ENCODE measurements around the gene TMEM80. TPM values are rescaled to one million over a fixed set of nuclear protein-coding genes. Genes with fewer than 3 reads are reported as not detected.
"Not testable (repeated sequence)": the region's sequence is repeated elsewhere in the genome, so short reads cannot be mapped to it uniquely, and the experiment has no call there.

TMEM80 gene
- total and polyA plus RNA-seq, 7 experiments from 2014 or later: 26.2 to 44.3 (median 37.8) TPM

DNA sequence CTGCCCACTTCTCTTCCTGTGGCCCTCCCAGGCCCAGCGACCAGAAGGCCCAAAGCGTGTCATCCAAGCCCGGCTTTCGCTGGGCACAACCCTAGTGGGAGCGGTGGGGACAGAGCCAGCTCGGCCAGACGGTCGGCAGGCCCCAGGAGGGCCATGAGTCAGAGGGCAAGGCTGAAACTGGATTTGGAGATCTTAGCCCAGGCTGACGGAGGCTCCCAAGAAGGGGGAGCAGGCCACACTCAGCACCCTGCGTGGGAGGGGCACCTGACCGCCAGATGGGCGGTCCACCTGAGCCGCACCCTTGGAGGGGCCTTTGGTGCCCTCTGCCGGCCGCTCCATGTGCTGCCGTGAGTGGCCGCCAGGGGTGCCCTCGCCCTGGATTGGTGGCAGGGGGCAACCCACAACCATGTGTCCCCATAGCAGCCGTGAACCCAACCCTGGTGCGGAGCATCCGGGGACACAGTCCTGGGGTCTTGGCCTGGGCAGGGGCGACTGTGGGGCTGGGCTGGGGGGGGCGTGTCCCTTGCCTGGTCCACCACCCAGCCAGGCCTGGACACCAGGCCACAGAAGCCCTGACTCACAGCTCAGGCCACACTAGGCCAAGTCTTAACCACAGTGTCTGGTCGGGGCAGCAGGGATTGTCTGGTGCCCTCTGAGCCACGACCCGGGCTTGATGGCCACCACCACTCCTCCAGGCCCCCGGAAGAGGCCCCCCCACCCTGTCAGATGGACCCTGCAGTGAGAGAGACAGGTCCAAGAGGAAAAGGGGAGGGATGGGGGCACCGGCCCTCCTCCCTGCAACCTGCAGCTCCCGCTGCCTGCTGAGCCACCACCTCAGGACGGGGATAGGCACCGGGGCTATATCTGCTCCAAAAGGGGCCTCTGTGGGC, 32.5 kb downstream of the TMEM80 start:
- no peaks in the 10 kb centered on the region for H3K36me3 ChIP-seq (ENCODE audit: control insufficient read depth in 2 of 3, insufficient read depth in 3 of 3, low read length in 3 of 3)
- Mint-ChIP-seq H3K27ac (no peak overlapping the region), H3K4me1 (peaks cover 4 to 11% (median 8%) of the 10 kb centered on the region in 7 donors), H3K36me3 (no peaks in the 10 kb centered on the region), H3K27me3 (peaks cover 0 to 8% (median 4%) of the 10 kb centered on the region in 5 donors), H3K9me3 (peaks cover 0 to 2% (median 0%) of the 10 kb centered on the region in 11 donors), H3K4me3 (no peak overlapping the region)
- intact Hi-C loops (cut with micrococcal nuclease): loop anchor here (1.0 to 10.0 kb wide), 7 partner anchors 19 to 324 kb away; partner anchors contain the start of genes SLC25A22 (in 2 of the 2), PTDSS2 (in 1 of the 2) and TALDO1 (in 1 of the 2)
- CTCF ChIA-PET: interaction anchor here (3.0 to 3.6 kb wide), 2 partner anchors 32 to 172 kb away, joined by 16 to 28 read pairs; partner anchors contain the start of genes DEAF1 and TMEM80
- DNase-seq (peak; percentile 52 to 86 (median 71)), ATAC-seq (peak; percentile 93)
- no peaks in the 10 kb centered on the region for H3K9me3 ChIP-seq (ENCODE audit: control insufficient read depth in 2 of 3, low read length in 3 of 3)
- H3K4me1 ChIP-seq (ENCODE audit: control insufficient read depth in 2 of 2, insufficient read depth in 2 of 2, low read length in 2 of 2): peaks cover 11 to 17% of the 10 kb centered on the region in 2 donors
- POLR2A ChIA-PET: interaction anchor here (0.6 to 7.7 kb wide), 5 partner anchors 9 to 172 kb away, joined by 4 to 68 read pairs (median 13); partner anchors contain the start of genes LMNTD2 and TALDO1
- no peak overlapping the region for H3K27ac ChIP-seq (ENCODE audit: low read depth, low read length)
- no peaks in the 10 kb centered on the region for H3K27me3 ChIP-seq (ENCODE audit: control insufficient read depth in 2 of 2, insufficient read depth in 2 of 2, low read length in 2 of 2)
- H3K4me3 ChIP-seq (ENCODE audit: low read length): no peak overlapping the region

DNA sequence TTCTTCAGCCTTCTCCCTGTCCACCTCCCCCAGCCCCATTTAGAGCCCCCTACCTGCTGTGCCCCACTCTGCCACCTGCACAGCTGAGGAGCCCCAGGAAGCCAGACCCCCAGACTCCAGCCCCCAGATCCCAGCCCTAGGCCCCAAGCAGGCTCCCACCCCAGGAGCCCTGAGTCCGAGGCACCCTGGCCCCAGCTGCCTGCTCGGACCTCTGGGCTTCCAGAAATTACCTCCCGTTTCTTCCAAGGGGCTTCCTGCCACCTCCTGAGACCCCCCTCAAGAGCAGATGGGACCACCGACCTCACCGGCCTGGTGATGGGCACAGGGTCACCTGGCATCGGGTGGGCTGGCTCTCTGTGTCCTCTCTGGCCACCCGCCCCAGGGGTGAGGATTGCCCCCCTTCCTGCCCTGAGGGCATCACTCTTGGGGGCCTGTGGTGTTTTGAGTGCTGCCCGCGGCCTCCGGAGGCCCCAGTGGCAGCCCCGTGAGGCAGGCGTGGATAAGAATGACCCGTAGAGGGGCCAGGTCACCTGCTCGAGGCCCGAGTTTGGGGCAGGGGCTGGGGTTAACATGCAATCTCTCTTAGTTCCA, 33.4 kb downstream of the TMEM80 start:
- H3K36me3 ChIP-seq (ENCODE audit: control insufficient read depth in 2 of 3, insufficient read depth in 3 of 3, low read length in 3 of 3): no peaks in the 10 kb centered on the region
- H3K4me3 ChIP-seq (ENCODE audit: low read length): no peak overlapping the region
- intact Hi-C loops (cut with micrococcal nuclease): loop anchor here (1.0 to 10.0 kb wide), 7 partner anchors 18 to 323 kb away; partner anchors contain the start of genes SLC25A22 (in 2 of the 2), PTDSS2 (in 1 of the 2) and TALDO1 (in 1 of the 2)
- H3K4me1 ChIP-seq (ENCODE audit: control insufficient read depth in 2 of 2, insufficient read depth in 2 of 2, low read length in 2 of 2): peaks cover 11 to 16% of the 10 kb centered on the region in 2 donors
- H3K9me3 ChIP-seq (ENCODE audit: control insufficient read depth in 2 of 3, low read length in 3 of 3): no peaks in the 10 kb centered on the region
- H3K36me3 Mint-ChIP-seq: no peaks in the 10 kb centered on the region
- H3K9me3 Mint-ChIP-seq: no peaks in the 10 kb centered on the region
- ATAC-seq (no peak), DNase-seq (no peak)
- peaks cover 0 to 7% (median 4%) of the 10 kb centered on the region in 7 donors for H3K4me1 Mint-ChIP-seq
- H3K4me3 Mint-ChIP-seq: no peak overlapping the region
- CTCF ChIA-PET: interaction anchor here (3.6 kb wide), 1 partner anchor 173 kb away, joined by 28 read pairs; no protein-coding TSS in a partner anchor
- no peak overlapping the region for H3K27ac Mint-ChIP-seq
- peaks cover 0 to 6% (median 0%) of the 10 kb centered on the region in 5 donors for H3K27me3 Mint-ChIP-seq
- H3K27ac ChIP-seq (ENCODE audit: low read depth, low read length): no peak overlapping the region
- H3K27me3 ChIP-seq (ENCODE audit: control insufficient read depth in 2 of 2, insufficient read depth in 2 of 2, low read length in 2 of 2): no peaks in the 10 kb centered on the region
- POLR2A ChIA-PET: interaction anchor here (1.2 kb wide), 1 partner anchor 10 kb away, joined by 4 read pairs; no protein-coding TSS in a partner anchor

DNA sequence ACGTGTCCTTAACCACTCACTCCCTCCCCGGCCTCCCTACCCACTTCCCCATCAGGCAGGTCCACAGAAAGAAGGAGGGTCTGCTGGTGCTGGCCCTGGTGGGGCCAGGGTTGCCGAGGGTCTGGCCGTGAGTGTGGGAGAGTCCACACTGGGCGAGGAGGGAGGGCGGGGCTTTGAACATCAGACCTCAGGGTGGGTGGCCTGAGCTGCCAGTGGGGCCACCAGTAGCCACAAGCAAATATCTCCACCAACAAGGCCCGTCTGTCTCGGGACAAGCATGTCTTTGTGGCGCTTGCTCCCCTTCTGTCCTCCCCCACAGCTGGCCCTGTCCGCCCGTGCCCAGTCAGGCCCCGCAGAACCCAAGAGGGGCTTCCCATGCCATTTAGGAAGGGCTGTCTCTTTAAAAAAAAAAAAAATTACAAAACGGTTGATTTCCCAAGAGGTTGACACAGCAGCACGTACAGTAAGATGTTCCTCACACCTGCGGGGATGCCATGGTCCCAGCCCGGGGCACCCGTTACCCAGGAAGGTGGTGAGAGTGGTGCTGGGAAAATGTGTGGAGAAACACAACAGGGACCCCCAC, 34.0 kb downstream of the TMEM80 start:
- H3K4me3 Mint-ChIP-seq: no peak overlapping the region
- Histone ChIP-seq H3K27ac (ENCODE audit: low read depth, low read length) (no peak overlapping the region), H3K4me1 (ENCODE audit: control insufficient read depth in 2 of 2, insufficient read depth in 2 of 2, low read length in 2 of 2) (peaks cover 11 to 16% of the 10 kb centered on the region in 2 donors), H3K27me3 (ENCODE audit: control insufficient read depth in 2 of 2, insufficient read depth in 2 of 2, low read length in 2 of 2) (no peaks in the 10 kb centered on the region), H3K36me3 (ENCODE audit: control insufficient read depth in 2 of 3, insufficient read depth in 3 of 3, low read length in 3 of 3) (no peaks in the 10 kb centered on the region), H3K4me3 (ENCODE audit: low read length) (no peak overlapping the region), H3K9me3 (ENCODE audit: control insufficient read depth in 2 of 3, low read length in 3 of 3) (no peaks in the 10 kb centered on the region)
- no peak for DNase-seq
- H3K4me1 Mint-ChIP-seq: peaks cover 0 to 7% (median 4%) of the 10 kb centered on the region in 7 donors
- no peak for ATAC-seq
- intact Hi-C loops (cut with micrococcal nuclease): loop anchor here (5.0 to 10.0 kb wide), 3 partner anchors 68 to 323 kb away; partner anchors contain the start of genes PTDSS2 (in 1 of the 2) and SLC25A22 (in 1 of the 2)
- CTCF ChIA-PET: interaction anchor here (1.3 kb wide), 1 partner anchor 34 kb away, joined by 4 read pairs; the partner anchor contains the start of gene TMEM80
- no peak overlapping the region for H3K27ac Mint-ChIP-seq
- no peaks in the 10 kb centered on the region for H3K36me3 Mint-ChIP-seq
- peaks cover 0 to 3% (median 0%) of the 10 kb centered on the region in 5 donors for H3K27me3 Mint-ChIP-seq
- H3K9me3 Mint-ChIP-seq: no peaks in the 10 kb centered on the region
- POLR2A ChIA-PET: interaction anchor here (0.6 kb wide), 1 partner anchor 59 kb away, joined by 3 read pairs; no protein-coding TSS in a partner anchor

DNA sequence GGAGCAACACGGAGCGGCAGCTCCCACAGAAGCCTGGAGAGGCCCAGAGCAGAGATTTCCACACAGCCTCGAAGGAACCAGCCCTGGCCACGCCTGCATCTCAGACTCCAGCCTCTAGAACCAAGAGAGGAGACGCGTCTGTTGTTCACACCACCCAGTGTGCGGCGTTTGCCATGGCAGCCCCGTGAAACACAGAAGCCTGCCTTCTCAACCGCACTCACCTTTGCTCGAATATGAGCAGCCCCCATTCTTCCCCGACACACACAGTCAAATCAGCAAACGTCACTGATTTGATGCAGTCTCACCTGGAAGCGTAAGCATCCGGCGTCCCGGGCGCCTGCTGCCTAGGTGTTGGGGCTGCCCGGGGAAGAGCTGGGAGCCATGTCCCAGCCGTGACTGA, 37.5 kb downstream of the TMEM80 start:
- Histone ChIP-seq H3K36me3 (ENCODE audit: control insufficient read depth in 2 of 3, insufficient read depth in 3 of 3, low read length in 3 of 3) (no peaks in the 10 kb centered on the region), H3K27ac (ENCODE audit: low read depth, low read length) (no peak overlapping the region), H3K4me3 (ENCODE audit: low read length) (no peak overlapping the region), H3K4me1 (ENCODE audit: control insufficient read depth in 2 of 2, insufficient read depth in 2 of 2, low read length in 2 of 2) (peaks cover 3 to 13% of the 10 kb centered on the region in 2 donors), H3K27me3 (ENCODE audit: control insufficient read depth in 2 of 2, insufficient read depth in 2 of 2, low read length in 2 of 2) (no peaks in the 10 kb centered on the region), H3K9me3 (ENCODE audit: control insufficient read depth in 2 of 3, low read length in 3 of 3) (no peaks in the 10 kb centered on the region)
- peaks cover 9 to 14% (median 11%) of the 10 kb centered on the region in 7 donors for H3K4me1 Mint-ChIP-seq
- ATAC-seq (no peak), DNase-seq (no peak)
- H3K27ac Mint-ChIP-seq: no peak overlapping the region
- intact Hi-C loops (cut with micrococcal nuclease): no loop called here
- no peaks in the 10 kb centered on the region for H3K36me3 Mint-ChIP-seq
- ChIA-PET POLR2A (interaction anchor here (0.6 kb wide), 1 partner anchor 38 kb away, joined by 3 read pairs; the partner anchor contains the start of gene TMEM80), CTCF (no interaction called here)
- no peaks in the 10 kb centered on the region for H3K9me3 Mint-ChIP-seq
- peaks cover 0 to 7% (median 0%) of the 10 kb centered on the region in 5 donors for H3K27me3 Mint-ChIP-seq
- H3K4me3 Mint-ChIP-seq: no peak overlapping the region

DNA sequence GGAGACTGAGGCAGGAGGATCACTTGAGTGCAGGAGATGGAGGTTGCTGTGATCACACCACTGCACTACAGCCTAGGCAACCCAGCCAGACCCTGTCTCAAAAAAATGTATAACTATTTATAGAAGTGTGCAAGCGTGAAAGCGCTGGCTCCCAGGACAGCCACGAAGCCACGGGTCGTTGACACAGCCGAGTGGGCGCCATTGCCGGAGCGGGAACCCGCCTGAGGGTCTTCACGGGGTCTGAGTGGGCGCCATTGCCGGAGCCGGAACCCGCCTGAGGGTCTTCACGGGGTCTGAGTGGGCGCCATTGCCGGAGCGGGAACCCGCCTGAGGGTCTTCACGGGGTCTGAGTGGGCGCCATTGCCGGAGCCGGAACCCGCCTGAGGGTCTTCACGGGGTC, 38.9 kb downstream of the TMEM80 start:
- POLR2A ChIA-PET; ATAC-seq; H3K36me3 Mint-ChIP-seq; H3K27ac ChIP-seq (ENCODE audit: low read depth, low read length); H3K27me3 ChIP-seq (ENCODE audit: control insufficient read depth in 2 of 2, insufficient read depth in 2 of 2, low read length in 2 of 2); H3K9me3 ChIP-seq (ENCODE audit: control insufficient read depth in 2 of 3, low read length in 3 of 3); H3K4me3 ChIP-seq (ENCODE audit: low read length); CTCF ChIA-PET; H3K27ac Mint-ChIP-seq; H3K9me3 Mint-ChIP-seq; DNase-seq; H3K36me3 ChIP-seq (ENCODE audit: control insufficient read depth in 2 of 3, insufficient read depth in 3 of 3, low read length in 3 of 3); intact Hi-C loops (cut with micrococcal nuclease): not testable (repeated sequence)
- peaks cover 3 to 12% of the 10 kb centered on the region in 2 donors for H3K4me1 ChIP-seq (ENCODE audit: control insufficient read depth in 2 of 2, insufficient read depth in 2 of 2, low read length in 2 of 2)
- peaks cover 9 to 22% (median 18%) of the 10 kb centered on the region in 7 donors for H3K4me1 Mint-ChIP-seq
- peak overlapping the region in 1 of 10 donors; percentile 37 for H3K4me3 Mint-ChIP-seq
- peaks cover 0 to 12% (median 0%) of the 10 kb centered on the region in 5 donors for H3K27me3 Mint-ChIP-seq

DNA sequence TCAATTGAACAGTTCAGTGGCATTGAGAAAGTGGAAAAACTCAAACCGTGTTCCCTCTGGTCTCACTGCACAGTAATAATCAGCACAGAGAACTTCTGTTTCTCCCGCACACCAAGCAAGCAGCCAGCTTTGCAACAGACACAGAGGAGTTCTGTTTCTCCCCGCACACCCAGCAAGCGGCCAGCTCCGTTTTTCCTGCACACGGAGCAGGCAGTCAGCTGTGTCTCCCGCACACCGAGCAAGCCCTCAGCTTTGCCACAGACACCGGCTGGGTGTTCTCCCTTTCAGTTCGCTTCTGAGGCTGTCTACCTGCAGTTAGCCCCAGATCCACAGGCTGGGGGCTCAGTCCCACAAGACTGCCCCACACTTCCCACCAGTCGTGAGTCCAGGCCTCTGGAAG, 41.8 kb downstream of the TMEM80 start:
- DNase-seq: no peak
- H3K4me3 ChIP-seq (ENCODE audit: low read length): peak overlapping the region; percentile 38
- Mint-ChIP-seq H3K36me3 (no peaks in the 10 kb centered on the region), H3K27me3 (peaks cover 0 to 10% (median 0%) of the 10 kb centered on the region in 5 donors), H3K4me1 (peaks cover 9 to 22% (median 18%) of the 10 kb centered on the region in 7 donors), H3K4me3 (peak overlapping the region; percentile 69 to 87 (median 82)), H3K27ac (peak overlapping the region; percentile 34 to 94 (median 76)), H3K9me3 (no peaks in the 10 kb centered on the region)
- H3K27me3 ChIP-seq (ENCODE audit: control insufficient read depth in 2 of 2, insufficient read depth in 2 of 2, low read length in 2 of 2): no peaks in the 10 kb centered on the region
- no peaks in the 10 kb centered on the region for H3K36me3 ChIP-seq (ENCODE audit: control insufficient read depth in 2 of 3, insufficient read depth in 3 of 3, low read length in 3 of 3)
- ChIA-PET CTCF (interaction anchor here (0.6 kb wide), 1 partner anchor 21 kb away, joined by 3 read pairs; no protein-coding TSS in a partner anchor), POLR2A (interaction anchor here (0.6 to 2.0 kb wide), 7 partner anchors 9 to 500 kb away, joined by 3 to 13 read pairs (median 4); partner anchors contain the start of genes DEAF1, PSMD13 and TMEM80)
- intact Hi-C loops (cut with micrococcal nuclease): no loop called here
- peak overlapping the region; percentile 53 for H3K27ac ChIP-seq (ENCODE audit: low read depth, low read length)
- ATAC-seq: peak; percentile 38
- no peaks in the 10 kb centered on the region for H3K9me3 ChIP-seq (ENCODE audit: control insufficient read depth in 2 of 3, low read length in 3 of 3)
- peaks cover 3 to 12% of the 10 kb centered on the region in 2 donors for H3K4me1 ChIP-seq (ENCODE audit: control insufficient read depth in 2 of 2, insufficient read depth in 2 of 2, low read length in 2 of 2)
